ENCODE results near the gene ZNF726.
"Not testable (repeated sequence)": the region's sequence is repeated elsewhere in the genome, so short reads cannot be mapped to it uniquely, and the experiment has no call there.

The ZNF726 gene

GRCh38 chr19:23914402-23915286, at the start of gene ZNF726:
Gene ZNF726, plus strand, starts transcription at chr19:23914886. Its CDS starts 109 bp downstream, at chr19:23914995.
- DNase-seq (ENCODE audit: low spot score) = peak; percentile 91

- no peak for DNase-seq (ENCODE audit: low spot score)
Measured at GRCh38 chr19:23867895-23868294, 46.8 kb upstream of the ZNF726 start.

GRCh38 chr19:23868630-23869029, 46.1 kb upstream of the ZNF726 start:
- DNase-seq (ENCODE audit: low spot score) = no peak

- DNase-seq (ENCODE audit: low spot score) = no peak
Measured at GRCh38 chr19:23872282-23872919, 42.3 kb upstream of the ZNF726 start.

GRCh38 chr19:23876261-23876660, 38.4 kb upstream of the ZNF726 start:
- no peak for DNase-seq (ENCODE audit: low spot score)

GRCh38 chr19:23876756-23877155, 37.9 kb upstream of the ZNF726 start:
- not testable (repeated sequence) for DNase-seq (ENCODE audit: low spot score)

GRCh38 chr19:23882493-23882892, 32.2 kb upstream of the ZNF726 start:
- DNase-seq (ENCODE audit: low spot score) = no peak

GRCh38 chr19:23884363-23884762, 30.3 kb upstream of the ZNF726 start:
- no peak for DNase-seq (ENCODE audit: low spot score)

GRCh38 chr19:23887642-23888041, 27.0 kb upstream of the ZNF726 start:
- no peak for DNase-seq (ENCODE audit: low spot score)

GRCh38 chr19:23896096-23896495, 18.6 kb upstream of the ZNF726 start:
- not testable (repeated sequence) for DNase-seq (ENCODE audit: low spot score)

- no peak for DNase-seq (ENCODE audit: low spot score)
Measured at GRCh38 chr19:23896912-23897311, 17.8 kb upstream of the ZNF726 start.

- no peak for DNase-seq (ENCODE audit: low spot score)
Measured at GRCh38 chr19:23901360-23901759, 13.3 kb upstream of the ZNF726 start.

- DNase-seq (ENCODE audit: low spot score) = no peak
Measured at GRCh38 chr19:23904406-23904805, 10.3 kb upstream of the ZNF726 start.

GRCh38 chr19:23905771-23906170, 8.9 kb upstream of the ZNF726 start:
- DNase-seq (ENCODE audit: low spot score) = no peak

GRCh38 chr19:23906835-23907234, 7.9 kb upstream of the ZNF726 start:
- no peak for DNase-seq (ENCODE audit: low spot score)

GRCh38 chr19:23908165-23908564, 6.5 kb upstream of the ZNF726 start:
- DNase-seq (ENCODE audit: low spot score) = no peak

- DNase-seq (ENCODE audit: low spot score) = no peak
Measured at GRCh38 chr19:23909222-23909621, 5.5 kb upstream of the ZNF726 start.

GRCh38 chr19:23913931-23914330, 755 bp upstream of the ZNF726 start:
- DNase-seq (ENCODE audit: low spot score) = no peak

GRCh38 chr19:23916991-23917390, 2.3 kb downstream of the ZNF726 start:
- DNase-seq (ENCODE audit: low spot score) = no peak

- DNase-seq (ENCODE audit: low spot score) = no peak
Measured at GRCh38 chr19:23917856-23918255, 3.2 kb downstream of the ZNF726 start.

GRCh38 chr19:23925285-23925684, 10.6 kb downstream of the ZNF726 start:
- no peak for DNase-seq (ENCODE audit: low spot score)

GRCh38 chr19:23932878-23933277, 18.2 kb downstream of the ZNF726 start:
- DNase-seq (ENCODE audit: low spot score) = no peak

GRCh38 chr19:23937031-23937430, 22.3 kb downstream of the ZNF726 start:
- DNase-seq (ENCODE audit: low spot score) = not testable (repeated sequence)

Data from activated CD4-positive, alpha-beta T cell treated with anti-CD3 and anti-CD28 coated beads, Interleukin-2, Interleukin-4, amounts not matched to agents 100 ng/mL and 50 ng/mL, durations not matched to agents 16 hours and 8 hours (primary cell).